GM12872 (cell line): Measurements from ENCODE around the gene NSUN2.

Source experiments
- CTCF ChIP-seq: IDR thresholded peaks from 3 replicates; pipeline ENCODE4 v1.5.1; 2011; ENCODE audit warnings: low read depth, mild to moderate bottlenecking, low read length, moderate library complexity; ENCODE audit not compliant: insufficient read depth

NSUN2 gene

GRCh38 chr5:6632888-6633468, at the start of gene NSUN2, which contains the start of gene SRD5A1:
NSUN2 (minus strand) TSS chr5:6633044; CDS start chr5:6632979, 65 bp downstream.
SRD5A1 (plus strand) TSS chr5:6633440; CDS start chr5:6633577, 137 bp downstream.
- no peak for TF ChIP-seq CTCF

GRCh38 chr5:6682239-6682638, 49.4 kb upstream of the NSUN2 start:
- no peak for TF ChIP-seq CTCF

GRCh38 chr5:6681682-6682081, 48.8 kb upstream of the NSUN2 start:
- TF ChIP-seq CTCF: no peak

GRCh38 chr5:6680922-6681321, 48.1 kb upstream of the NSUN2 start:
- TF ChIP-seq CTCF: no peak

GRCh38 chr5:6678385-6678784, 45.5 kb upstream of the NSUN2 start:
- no peak for TF ChIP-seq CTCF

- no peak for TF ChIP-seq CTCF
Observed at GRCh38 chr5:6676702-6677101, 43.9 kb upstream of the NSUN2 start.

GRCh38 chr5:6675784-6676491, 43.1 kb upstream of the NSUN2 start:
- TF ChIP-seq CTCF: peak; percentile 36; the same call in 1 of the 3 replicates
